GM12874 (cell line): Measurements from ENCODE around the gene TNFSF8.

Experiments used
- CTCF ChIP-seq: IDR thresholded peaks from 2 replicates; pipeline ENCODE4 v1.5.1; 2011; ENCODE audit warnings: low read depth, mild to moderate bottlenecking, control low read depth, low read length, moderate library complexity; ENCODE audit not compliant: insufficient read depth

The TNFSF8 gene

GRCh38 chr9:114950761-114951160 is 20.4 kb upstream of the TNFSF8 start:
- TF ChIP-seq CTCF, result no peak

- TF ChIP-seq CTCF, result no peak
Observed at GRCh38 chr9:114947058-114947457, 16.7 kb upstream of the TNFSF8 start.

- TF ChIP-seq CTCF, result no peak
Observed at GRCh38 chr9:114945616-114946412, 15.4 kb upstream of the TNFSF8 start.

GRCh38 chr9:114941376-114941775 is 11.0 kb upstream of the TNFSF8 start:
- TF ChIP-seq CTCF, result no peak

GRCh38 chr9:114938687-114939575 is 8.5 kb upstream of the TNFSF8 start:
- TF ChIP-seq CTCF, result no peak

GRCh38 chr9:114937516-114937915 is 7.1 kb upstream of the TNFSF8 start:
- TF ChIP-seq CTCF, result no peak

GRCh38 chr9:114936581-114936980 is 6.2 kb upstream of the TNFSF8 start:
- TF ChIP-seq CTCF, result no peak
